ENCODE data around the gene MPV17. TPM values are rescaled to one million over a fixed set of nuclear protein-coding genes. Genes with fewer than 3 reads are reported as not detected.

MPV17 gene
- total RNA-seq, 4 donors from 2014 or later: 56.8 to 88.7 (median 77.1) TPM

DNA sequence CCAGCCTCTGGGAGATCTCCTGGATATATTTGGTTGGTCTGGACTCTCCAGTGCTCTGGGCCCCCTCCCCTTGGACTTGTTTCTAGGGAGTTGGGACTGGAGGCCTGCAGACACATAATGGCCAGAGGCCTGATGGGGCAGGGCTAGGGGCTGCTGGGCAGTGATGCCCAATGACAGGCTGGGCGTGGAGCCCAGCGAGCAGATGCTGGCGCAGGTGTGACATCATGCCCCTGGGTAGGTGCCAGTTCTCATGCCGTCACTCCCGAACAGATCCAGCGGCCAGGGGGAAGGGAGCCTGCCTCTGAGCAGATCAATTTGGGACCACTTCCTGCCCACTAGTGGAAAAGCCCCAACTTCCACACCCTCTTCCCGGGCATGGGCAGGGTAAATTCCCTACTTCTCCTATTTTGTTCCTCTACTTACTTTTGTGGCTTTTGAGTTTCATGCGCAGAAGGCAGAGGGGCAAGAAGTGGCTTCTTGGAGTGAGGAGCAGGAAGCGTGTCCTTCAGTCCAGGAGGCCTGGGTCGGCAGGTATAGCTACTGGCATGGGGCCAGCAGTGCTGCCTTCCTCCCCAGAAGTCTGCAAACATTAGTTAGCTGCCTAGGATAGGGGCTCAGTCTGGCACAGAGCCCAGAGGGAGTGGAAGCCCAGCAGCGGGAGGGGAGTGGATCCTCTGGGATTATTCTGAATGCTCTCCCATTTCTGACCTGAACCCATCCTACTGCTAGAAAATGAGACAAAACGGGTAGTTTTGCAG, 6.1 kb downstream of the MPV17 start:
- TF ChIP-seq, protein P1, sequence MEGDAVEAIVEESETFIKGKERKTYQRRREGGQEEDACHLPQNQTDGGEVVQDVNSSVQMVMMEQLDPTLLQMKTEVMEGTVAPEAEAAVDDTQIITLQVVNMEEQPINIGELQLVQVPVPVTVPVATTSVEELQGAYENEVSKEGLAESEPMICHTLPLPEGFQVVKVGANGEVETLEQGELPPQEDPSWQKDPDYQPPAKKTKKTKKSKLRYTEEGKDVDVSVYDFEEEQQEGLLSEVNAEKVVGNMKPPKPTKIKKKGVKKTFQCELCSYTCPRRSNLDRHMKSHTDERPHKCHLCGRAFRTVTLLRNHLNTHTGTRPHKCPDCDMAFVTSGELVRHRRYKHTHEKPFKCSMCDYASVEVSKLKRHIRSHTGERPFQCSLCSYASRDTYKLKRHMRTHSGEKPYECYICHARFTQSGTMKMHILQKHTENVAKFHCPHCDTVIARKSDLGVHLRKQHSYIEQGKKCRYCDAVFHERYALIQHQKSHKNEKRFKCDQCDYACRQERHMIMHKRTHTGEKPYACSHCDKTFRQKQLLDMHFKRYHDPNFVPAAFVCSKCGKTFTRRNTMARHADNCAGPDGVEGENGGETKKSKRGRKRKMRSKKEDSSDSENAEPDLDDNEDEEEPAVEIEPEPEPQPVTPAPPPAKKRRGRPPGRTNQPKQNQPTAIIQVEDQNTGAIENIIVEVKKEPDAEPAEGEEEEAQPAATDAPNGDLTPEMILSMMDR (IDR thresholded peaks at IDR 0.05; ENCODE audit: low read depth): no peak

DNA sequence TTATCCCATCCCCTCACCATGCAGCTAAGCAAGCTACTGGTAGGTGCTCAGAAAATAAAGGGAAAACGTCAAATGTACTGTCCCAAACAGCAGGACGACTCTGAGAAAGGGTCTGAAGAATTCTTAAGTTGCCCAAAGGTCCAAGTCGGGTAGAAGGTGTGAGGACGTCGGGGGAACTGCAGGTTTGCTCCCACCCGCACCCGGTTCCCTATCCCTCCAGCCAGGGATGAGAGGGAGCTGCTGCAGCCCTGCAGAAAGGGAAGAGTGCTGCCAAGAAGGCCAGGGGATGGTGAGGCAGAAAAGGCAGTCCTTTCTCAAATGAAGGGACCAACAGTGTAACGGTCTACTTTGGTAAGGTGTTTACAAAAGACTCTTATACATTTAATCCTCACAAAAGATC, 7.8 kb downstream of the MPV17 start:
- TF ChIP-seq, protein P1 (IDR thresholded peaks at IDR 0.05; ENCODE audit: low read depth): no peak

DNA sequence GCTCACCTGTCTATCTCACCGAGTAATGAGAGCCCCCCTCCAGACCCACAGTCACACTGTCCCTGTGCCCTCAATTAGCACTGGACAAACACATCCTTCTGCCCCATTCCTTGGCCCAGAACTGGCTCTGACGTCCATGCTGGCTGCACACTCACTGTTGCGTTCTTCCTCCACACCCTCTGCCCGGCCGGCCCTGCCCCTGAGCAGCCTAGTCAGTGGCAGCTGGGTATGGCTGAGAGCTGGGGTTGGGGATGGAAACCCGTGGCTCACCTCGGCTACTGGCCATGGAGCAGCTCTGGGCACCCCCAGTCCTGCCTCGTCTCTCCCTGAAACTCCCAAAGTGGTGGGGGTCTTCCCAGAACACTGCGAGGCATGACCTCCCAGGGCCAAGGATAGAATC, 8.2 kb downstream of the MPV17 start:
- TF ChIP-seq, protein P1 (IDR thresholded peaks at IDR 0.05; ENCODE audit: low read depth): no peak

DNA sequence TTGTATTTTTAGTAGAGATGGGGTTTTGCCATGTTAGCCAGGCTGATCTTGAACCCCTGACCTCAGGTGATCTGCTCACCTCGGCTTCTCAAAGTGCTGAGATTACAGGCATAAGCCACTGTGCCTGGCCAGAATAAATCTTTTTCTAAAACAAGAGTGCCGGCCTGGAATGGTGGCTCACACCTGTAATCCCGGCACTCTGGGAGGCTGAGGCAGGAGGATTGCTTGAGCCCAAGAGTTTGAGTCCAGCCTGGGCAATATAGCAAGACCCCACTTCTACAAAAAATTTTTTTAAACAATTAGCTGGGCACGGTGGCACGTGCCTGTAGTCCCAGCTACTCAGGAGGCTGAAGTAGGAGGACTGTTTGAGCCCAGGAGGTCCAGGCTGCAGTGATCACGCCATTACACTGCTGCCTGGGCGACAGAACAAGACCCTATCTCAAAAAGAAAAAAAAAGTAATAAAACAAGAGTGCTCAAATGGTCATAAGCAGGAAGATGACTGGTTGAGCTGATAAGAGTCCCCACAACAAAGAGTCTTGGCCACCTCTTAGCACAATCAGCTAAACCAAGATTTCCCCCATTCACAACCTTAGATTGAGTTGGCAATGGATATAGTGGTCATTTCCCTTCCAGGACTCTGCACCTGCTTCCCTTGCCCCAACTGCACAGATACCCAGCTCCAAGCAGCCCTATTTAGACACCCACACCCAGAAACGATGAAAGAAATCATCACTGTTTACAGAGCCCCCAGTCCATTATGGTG, 8.8 kb downstream of the MPV17 start:
- TF ChIP-seq, protein P1 (IDR thresholded peaks at IDR 0.05; ENCODE audit: low read depth): no peak

DNA sequence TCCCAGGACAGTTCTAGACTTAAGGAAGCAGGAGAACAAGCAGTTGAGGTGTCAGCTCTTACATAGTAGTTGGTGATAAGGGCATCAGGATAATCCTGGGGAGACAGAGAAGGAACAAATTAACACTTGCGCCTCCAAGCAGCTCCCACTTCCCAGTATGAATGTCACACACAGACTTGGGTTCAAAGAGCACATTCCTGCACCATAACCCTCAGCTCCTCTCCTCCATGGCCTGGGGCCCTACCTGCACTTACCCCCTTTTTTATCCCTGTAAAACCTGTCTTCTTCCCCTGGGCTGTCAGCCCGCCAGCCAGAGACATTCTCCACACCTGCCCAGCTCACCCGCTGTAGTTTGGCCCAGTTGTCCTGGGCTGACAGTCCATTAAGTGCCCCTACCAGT, 10.7 kb downstream of the MPV17 start:
- TF ChIP-seq, protein P1 (IDR thresholded peaks at IDR 0.05; ENCODE audit: low read depth): no peak

DNA sequence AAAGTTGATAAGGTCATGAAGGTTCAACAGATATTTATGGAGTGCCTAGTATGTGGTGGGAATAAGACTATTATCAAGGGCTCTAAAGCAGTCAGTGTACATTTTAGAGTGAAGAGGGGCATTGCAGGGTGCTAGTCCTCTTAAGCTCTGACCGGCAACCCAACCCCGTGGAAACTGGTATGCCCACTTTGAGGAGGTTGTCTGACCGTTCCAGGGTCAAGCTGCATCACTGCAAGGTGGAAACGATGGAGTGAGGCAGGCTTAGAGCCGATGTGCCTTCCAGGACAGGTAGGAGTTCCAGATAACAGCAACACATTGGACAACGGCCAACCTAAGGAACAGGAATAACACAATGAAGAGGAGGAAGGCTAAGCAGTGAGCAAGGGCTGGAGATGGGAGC, 13.2 kb downstream of the MPV17 start:
- TF ChIP-seq, protein P1 (IDR thresholded peaks at IDR 0.05; ENCODE audit: low read depth): no peak

DNA sequence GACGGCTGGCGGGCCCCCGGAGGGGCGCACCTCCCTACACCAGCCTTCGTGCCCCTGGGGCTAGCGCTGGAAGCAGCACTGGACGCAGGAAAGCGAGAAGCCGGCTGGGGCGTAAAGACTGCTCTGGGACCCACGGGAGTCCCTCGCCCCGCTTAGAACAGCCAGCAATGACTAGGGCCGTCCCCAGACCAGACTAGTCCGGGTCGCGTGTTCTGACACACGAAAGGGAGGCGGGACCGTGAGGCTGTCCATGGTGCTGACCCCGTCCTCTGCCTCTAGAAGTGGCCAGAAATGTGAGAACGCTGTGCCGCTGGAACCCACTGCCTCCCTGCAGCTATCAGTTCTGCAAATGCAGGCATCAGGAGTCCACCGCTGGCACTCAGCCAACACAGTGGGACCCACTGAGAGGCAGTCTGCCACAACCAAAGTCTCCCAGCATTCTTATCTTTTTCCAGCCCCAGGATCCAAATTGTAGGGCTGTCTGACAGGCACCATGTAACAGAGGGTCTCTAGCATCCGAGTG, 14.5 kb downstream of the MPV17 start, which contains the start of gene UCN:
Gene UCN, minus strand, starts transcription at position 87 of the 523 bp plus-strand sequence. CDS start 550 bp downstream, outside the sequence.
- TF ChIP-seq, protein P1 (IDR thresholded peaks at IDR 0.05; ENCODE audit: low read depth): no peak

All from subcutaneous adipose tissue (tissue), 4 donors.